Measurements from ENCODE around the gene RPL23. TPM values are rescaled to one million over a fixed set of nuclear protein-coding genes. Genes with fewer than 3 reads are reported as not detected.
A peak's percentile ranks its signal among the peaks of the same experiment; 100 is the strongest.

RPL23 gene
- total RNA-seq, 1 donor from 2014 or later: 1,156 TPM

DNA sequence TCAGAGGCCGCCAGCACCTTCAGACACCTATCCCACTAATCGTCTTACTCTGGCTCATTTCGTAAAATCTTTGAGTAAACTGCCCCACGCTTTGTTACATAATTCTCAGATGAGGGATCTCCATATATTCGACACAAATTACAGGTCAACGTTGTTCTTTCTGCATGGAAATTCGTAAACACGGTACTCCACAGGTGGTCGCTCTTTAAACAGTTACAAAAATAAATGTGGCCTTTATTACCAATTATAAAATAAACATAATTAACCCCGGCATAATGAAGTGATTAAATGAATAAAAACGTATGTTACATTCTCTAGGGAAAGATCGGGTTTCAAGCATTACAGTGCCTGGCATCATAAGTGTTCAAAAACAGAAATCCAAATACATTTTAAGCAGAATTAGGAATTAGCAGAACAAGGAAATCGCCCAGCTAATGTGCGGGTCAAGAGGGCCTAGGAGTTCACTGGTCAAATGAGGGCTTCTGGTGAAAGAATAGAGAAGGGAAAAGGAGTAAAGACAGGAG lies 53.2 kb downstream of the RPL23 start:
- ATAC-seq (no peak), DNase-seq (no peak)
- TF ChIP-seq, protein P1, sequence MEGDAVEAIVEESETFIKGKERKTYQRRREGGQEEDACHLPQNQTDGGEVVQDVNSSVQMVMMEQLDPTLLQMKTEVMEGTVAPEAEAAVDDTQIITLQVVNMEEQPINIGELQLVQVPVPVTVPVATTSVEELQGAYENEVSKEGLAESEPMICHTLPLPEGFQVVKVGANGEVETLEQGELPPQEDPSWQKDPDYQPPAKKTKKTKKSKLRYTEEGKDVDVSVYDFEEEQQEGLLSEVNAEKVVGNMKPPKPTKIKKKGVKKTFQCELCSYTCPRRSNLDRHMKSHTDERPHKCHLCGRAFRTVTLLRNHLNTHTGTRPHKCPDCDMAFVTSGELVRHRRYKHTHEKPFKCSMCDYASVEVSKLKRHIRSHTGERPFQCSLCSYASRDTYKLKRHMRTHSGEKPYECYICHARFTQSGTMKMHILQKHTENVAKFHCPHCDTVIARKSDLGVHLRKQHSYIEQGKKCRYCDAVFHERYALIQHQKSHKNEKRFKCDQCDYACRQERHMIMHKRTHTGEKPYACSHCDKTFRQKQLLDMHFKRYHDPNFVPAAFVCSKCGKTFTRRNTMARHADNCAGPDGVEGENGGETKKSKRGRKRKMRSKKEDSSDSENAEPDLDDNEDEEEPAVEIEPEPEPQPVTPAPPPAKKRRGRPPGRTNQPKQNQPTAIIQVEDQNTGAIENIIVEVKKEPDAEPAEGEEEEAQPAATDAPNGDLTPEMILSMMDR (IDR thresholded peaks at IDR 0.05): no peak
- H3K36me3 ChIP-seq: peaks cover 49% of the 10 kb centered on the region
- peak overlapping the region; percentile 98 for H3K4me3 ChIP-seq
- intact Hi-C loops (cut with DNase I): no loop called here
- H3K4me1 ChIP-seq: peaks cover 42% of the 10 kb centered on the region
- no peaks in the 10 kb centered on the region for H3K27me3 ChIP-seq (ENCODE audit: low read depth)
- peak overlapping the region; percentile 99 for H3K27ac ChIP-seq
- no peaks in the 10 kb centered on the region for H3K9me3 ChIP-seq

- Histone ChIP-seq H3K27ac (peak within 1 kb of the TSS; percentile 99), H3K36me3 (peaks cover 45% of the 10 kb centered on the region), H3K4me1 (peaks cover 42% of the 10 kb centered on the region), H3K9me3 (no peaks in the 10 kb centered on the region), H3K27me3 (ENCODE audit: low read depth) (no peaks in the 10 kb centered on the region), H3K4me3 (peak within 1 kb of the TSS; percentile 98)
- intact Hi-C loops (cut with DNase I): no loop called here
- DNase-seq (peak; percentile 98), ATAC-seq (peak; percentile 97 to 98)
- TF ChIP-seq, protein P1 (IDR thresholded peaks at IDR 0.05): no peak
These were observed 53.9 kb downstream of the RPL23 start, which contains the start of gene PIP4K2B for GRCh38 chr17:38799501-38800236. TSS of gene PIP4K2B (minus strand) at chr17:38799556. CDS start at chr17:38799424, 132 bp downstream.

GRCh38 chr17:38798614-38799500 lies 54.7 kb downstream of the RPL23 start:
- peak overlapping the region; percentile 99 for H3K27ac ChIP-seq
- no peaks in the 10 kb centered on the region for H3K27me3 ChIP-seq (ENCODE audit: low read depth)
- TF ChIP-seq, protein P1 (IDR thresholded peaks at IDR 0.05): no peak
- no peaks in the 10 kb centered on the region for H3K9me3 ChIP-seq
- intact Hi-C loops (cut with DNase I): no loop called here
- peak; percentile 41 to 50 for ATAC-seq
- H3K36me3 ChIP-seq: peaks cover 37% of the 10 kb centered on the region
- peak overlapping the region; percentile 98 for H3K4me3 ChIP-seq
- peaks cover 42% of the 10 kb centered on the region for H3K4me1 ChIP-seq
- DNase-seq: peak; percentile 70

Small RNA genes lying within 50 kb of the gene (microRNA-seq; reads per million reads assigned to microRNA genes)
- 1.5 reads per million for gene MIR4727 (ENCODE audit: borderline number of aligned reads)

Other genes starting within 250 kb of the RPL23 start
- gene SRCIN1, start 247.8 kb downstream of the RPL23 start, total RNA-seq: 6.6 TPM
- 1.0 TPM for gene EPOP, start 178.8 kb downstream of the RPL23 start, total RNA-seq
- 135 TPM for gene MLLT6, start 148.4 kb downstream of the RPL23 start, total RNA-seq
- gene CISD3, start 123.4 kb downstream of the RPL23 start, total RNA-seq: 31.3 TPM
- 53.5 TPM for gene PCGF2, start 105.4 kb downstream of the RPL23 start, total RNA-seq
- 128 TPM for gene PSMB3, start 101.0 kb downstream of the RPL23 start, total RNA-seq
- gene PIP4K2B, start 54.2 kb downstream of the RPL23 start, total RNA-seq: 44.8 TPM
- gene CWC25, start 28.4 kb downstream of the RPL23 start, total RNA-seq: 22.3 TPM
- 158 TPM for gene LASP1, start 16.3 kb upstream of the RPL23 start, total RNA-seq
- not detected for gene FBXO47, start 113.7 kb upstream of the RPL23 start, total RNA-seq

Measured in lower lobe of right lung (tissue), 2 donors.